CD4-positive, alpha-beta T cell treated with Interleukin-6 at 100 ng/mL for 8 hours (primary cell): ENCODE measurements around the gene DNAJC4.
"Not testable (repeated sequence)": the region's sequence is repeated elsewhere in the genome, so short reads cannot be mapped to it uniquely, and the experiment has no call there.

Experiments used
- DNase-seq: peaks from one replicate; pipeline ENCODE4 v3.0.0-alpha.2; 2020; ENCODE audit warnings: mixed read lengths, low spot score

The DNAJC4 gene

DNA sequence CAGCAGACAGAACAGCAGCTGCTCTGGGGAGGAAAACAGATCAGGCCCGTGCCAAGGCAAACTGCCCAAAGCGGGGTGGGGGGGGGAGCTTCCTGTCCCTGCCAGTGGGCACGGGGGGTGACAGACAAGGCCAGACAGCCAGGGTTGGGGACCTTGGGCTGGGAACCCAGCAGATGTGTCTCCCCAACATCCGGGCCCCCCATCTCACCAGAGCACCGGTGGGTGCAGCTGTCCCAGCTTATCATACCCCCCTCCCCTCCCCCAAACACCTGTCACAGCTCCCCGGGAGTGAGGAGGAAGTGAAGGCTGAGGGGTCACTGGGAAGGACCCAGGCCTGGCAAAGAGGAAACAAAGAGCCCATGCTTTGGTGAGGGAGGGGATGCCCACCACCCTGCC, 15.1 kb downstream of the DNAJC4 start:
- peak; percentile 43 for DNase-seq

DNA sequence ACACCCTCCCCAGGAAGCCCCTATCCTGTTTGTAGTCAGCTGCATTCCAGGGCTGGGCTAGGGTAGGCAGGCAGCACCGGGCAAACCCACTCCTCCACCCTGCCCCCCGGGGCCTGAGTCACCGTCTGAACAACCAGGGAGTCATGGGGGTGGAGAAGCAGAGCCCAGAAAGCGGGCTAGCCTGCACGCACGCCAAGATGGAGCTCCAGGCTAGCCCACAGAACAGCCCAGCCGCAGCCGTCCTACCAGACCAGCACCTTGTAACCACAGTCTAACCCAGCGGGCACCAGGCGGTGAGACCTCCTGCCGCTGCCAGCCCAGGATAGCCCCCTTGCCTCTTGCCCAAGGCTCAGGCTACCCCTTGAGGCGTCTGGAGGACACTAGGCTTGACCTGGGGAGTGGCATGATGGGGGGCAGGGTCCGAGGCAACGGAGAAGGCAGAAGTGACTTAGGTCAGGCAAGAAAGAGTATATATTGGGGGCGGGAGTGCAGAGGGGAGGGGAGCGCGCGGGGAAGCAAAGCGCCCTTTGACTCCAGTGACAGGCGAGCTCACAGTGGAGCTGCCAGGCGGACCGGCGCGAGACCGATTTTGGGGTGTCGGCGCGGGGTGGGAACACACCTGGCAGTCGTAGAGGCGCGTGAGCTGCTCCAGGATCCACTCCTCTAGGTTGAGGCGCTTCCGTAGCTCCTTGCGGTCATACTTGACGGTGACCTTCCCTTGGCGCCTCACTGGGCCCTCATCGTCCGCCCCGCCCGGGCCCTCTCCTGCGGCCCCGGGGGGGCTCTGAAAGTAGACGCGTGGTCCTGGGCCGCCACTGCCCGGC, 15.7 kb downstream of the DNAJC4 start:
- DNase-seq: peak; percentile 74

DNA sequence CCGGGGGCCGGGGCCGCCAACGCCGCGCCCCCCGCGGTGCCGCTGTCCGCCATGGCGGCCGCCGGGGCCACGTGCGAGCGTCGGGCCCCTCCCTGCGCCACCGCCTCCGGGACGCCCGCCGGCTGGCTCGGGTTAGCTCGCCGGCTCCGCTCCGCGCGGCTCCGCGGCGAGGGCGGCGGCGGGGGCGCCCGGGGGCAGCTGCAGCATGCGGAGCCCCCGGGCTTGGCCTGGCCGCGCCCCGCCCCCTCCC, 16.2 kb downstream of the DNAJC4 start:
- DNase-seq: not testable (repeated sequence)

DNA sequence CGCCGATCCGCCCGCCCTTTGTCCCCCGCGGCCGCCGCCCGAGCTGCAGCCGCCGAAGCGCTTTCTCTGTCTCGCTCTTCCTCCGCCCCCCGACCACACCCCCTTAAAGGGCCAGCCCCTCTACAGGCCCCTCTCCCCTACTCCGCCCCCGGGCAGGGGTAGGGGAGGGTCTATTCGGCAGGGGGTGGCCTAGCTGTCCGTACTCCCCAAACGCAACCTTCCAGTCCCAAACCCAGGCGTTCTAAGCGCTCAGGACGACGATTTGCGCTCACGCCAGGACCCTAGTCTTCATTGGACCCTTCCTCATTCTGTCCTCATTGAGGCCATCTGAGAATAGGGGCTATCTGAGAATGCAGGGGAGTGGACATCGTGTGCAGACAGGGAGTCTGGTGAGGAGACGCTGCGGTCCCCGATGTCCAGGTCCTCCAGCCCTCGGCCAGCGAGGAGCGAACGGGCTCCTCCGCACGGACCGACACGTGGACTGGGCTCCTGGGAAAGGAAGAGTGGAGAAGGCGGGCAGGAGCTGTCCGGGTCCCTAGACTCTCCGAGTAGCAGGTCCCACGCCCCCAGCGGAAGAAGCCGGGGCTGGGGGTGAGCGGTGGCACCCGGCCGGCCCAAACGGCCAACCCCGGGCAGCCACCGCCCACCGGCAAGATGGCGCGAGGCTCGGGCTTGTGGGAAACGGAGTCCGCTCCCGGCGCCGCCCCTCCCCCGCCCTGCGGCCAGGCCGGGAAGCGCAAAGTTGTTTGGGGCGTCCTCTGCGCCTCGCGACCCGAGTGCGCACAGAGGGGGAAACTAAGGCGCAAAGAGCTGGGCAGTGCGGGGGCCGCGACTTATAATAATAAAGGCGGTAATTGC, 16.8 kb downstream of the DNAJC4 start, which contains the start of gene PPP1R14B:
PPP1R14B (minus strand) TSS at position 73 of the 858 bp plus-strand sequence. CDS start 270 bp downstream, outside the sequence.
- peak; percentile 76 for DNase-seq

DNA sequence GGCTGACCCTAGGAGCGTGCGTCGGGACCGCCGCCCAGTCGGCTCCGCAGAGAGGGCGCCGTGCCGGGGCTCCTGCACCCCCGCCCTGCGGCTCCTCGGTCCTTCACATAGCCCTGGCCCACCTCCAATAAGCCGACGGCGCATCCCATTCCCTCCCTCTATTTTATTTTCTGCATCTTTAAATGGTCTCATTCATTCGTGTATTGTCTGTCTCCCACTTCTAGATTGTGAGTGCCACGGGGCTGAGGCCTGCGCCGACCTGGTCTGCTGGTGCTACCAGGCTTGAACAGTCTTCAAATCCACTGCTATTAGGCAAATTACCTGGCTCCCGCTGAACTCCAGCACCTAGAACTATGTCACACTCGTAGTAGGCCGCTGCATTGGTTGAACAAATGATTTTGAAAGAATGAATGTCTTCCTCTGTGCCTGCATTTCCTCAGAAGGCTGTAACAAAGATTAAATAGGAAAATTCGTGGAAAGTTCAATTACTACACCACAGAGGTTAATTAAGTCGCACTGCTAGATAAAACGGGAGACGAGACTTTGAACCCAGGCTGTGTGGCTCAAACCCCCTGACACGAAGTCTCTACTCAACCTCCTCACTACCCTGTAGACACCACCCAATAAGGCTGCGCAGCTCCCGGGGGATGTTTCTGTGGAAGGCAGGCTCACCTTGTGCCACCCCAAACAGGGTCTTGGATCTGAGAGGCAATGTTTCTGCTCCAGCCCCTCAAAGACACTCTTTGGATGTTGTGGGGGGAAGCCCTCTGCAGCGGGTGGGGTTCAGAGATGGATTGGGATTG, 17.6 kb downstream of the DNAJC4 start:
- no peak for DNase-seq

DNA sequence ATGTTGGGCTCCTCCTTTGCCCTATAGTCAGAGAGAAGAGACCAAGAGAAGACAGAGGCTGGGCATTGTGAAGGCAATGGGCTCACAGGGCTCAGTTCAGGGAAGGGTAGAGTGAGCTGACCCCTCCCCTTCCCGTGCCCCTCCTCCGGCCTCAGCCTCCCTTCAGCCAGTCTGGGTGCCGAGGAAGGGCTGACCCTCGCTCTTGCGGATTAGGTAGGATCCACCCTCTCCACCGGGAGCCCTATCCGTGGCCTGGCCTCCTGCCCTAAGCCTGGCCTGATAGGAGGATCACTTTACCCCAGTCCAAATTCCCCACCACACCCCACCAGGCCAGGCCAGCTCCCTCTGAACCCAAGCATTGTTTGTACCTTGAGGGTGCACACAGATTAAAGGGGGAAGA, 18.2 kb downstream of the DNAJC4 start:
- DNase-seq: no peak

DNA sequence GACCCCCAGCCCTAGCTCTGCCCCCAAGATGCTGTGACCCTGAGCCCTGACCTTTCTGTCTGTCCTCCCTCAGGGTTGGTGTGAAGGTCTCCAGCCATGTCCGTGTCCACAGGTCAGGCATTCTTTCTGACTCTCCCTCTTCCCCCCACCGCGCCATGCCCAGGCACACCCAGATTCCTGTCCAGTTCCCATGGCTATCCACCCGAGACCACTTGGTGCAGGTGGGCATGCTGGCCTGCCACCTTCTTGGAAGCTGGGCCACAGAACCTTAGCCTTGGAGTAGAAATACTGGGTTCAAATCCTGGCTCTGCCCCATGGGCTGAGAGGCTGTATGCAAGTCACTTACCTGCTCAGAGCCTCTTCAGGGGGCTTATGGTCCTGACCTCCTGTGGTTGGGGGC, 18.7 kb downstream of the DNAJC4 start:
- no peak for DNase-seq

DNA sequence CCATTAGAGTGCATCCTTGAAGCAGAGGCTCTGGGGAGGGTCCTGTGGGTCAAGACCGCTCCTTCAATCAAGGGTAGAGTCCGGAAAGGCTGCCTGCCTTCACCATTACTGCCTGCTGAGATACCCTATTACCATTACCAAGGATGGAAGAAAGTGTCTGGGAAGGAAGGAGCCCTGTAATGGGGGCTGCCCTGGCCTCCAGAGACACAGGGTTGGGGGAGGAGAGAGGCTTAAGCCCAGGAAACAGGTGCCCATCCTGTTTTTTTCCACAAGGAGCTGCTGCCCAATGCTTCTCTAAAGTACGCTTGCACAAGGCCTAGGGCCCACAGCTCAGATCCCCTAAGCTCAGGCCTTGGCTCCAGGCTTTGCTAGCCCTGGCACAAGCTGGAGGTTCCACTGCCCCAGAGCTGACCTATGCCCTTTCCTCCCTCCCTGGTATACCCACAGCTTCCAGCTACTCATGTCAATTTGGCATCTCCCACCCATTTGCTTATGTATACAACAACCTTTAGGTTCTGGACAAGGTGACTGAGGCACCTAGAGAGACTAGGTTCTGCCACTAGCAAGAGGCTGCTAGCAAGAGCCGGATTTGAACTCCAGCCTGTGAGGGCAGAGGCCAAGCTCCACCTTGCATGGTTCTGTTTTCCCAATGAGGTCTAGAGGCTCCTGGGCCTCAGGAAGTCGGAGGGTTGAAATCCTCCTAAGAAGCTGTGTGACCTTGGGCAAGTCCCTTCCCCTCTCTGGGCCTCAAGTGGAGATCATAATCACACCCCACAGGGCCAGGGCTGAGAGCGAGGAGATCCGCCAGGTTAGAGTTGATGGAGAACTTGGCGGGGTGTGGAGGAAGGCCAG, 19.4 kb downstream of the DNAJC4 start:
- DNase-seq: no peak

DNA sequence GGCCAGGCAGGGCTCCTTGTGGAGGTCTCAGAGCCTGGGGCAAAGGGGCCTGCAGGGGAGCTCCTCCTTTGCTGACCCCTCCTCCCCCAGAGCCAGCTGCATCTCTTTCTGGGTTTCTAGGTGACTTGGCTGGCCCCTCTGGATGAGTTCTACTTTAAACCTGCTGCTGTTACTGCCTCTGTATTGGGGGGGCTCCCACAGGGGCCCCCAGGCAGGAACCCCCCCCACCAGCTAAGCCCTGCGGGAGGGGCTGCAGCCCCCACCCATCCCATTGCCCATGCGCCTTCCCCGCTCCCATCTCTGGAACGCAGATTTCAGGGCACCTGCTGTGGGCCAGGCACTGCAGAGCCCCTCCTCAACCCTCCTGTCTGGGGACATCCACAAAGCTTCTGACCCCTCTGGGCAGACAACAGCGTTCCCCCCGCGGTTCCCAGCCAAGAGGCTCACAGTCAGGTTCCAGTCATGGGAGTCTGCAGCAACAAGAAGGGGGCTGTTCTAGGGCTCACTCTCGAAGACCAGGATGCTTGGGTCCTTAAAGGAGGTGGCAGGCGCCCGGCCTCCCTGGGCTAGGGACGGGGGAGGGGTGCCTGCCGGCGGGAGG, 20.2 kb downstream of the DNAJC4 start:
- no peak for DNase-seq

DNA sequence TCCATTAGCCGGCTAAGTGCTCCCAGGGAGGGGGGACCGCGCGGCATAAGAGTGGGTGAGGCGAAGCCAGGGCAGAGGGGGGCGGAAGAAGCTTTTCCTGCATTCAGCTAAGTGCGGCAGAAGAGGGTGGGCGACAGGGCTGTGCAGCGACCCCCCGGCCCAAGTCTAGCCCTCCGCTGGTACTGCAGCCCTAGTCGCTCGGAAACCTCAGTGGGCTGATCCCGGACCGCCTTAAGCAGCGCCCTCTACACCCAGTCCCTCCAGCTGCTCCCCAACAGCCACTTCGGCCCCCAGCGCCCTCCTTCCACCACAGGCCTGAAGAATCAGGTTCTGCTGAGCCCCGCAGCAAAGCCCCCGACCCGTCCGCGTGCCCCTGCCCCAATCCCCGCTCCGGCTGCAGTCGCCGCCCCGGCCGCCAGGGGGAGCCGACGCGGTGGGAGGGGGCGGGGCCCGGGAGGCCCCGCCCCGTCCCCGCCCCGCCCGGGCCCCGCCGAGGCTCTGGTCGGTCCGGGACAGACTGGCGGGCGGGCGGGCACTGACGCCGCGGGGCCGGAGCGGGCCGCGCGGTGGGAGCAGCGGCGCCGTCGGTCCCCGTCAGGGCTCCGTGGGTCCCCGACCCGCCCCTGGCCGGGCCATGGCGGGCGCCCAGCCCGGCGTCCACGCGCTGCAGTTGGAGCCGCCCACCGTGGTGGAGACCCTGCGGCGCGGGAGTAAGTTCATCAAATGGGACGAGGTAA, 20.8 kb downstream of the DNAJC4 start, which contains the start of gene PLCB3:
PLCB3 (plus strand) TSS at position 515 of the 737 bp plus-strand sequence; CDS start at position 635, 120 bp downstream.
- DNase-seq: peak; percentile 48

DNA sequence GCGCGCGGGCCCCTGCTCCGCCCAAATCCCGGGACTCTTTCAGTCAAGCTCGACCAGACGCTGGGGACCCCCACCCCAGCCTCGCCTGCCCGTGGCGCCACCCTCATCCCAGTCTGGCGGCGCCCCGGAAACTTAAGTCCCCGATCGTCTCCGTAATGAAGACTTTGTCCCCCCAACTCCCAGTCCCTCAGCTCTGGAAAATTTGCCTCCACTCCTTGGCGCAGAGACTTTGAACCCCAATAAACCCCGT, 21.3 kb downstream of the DNAJC4 start:
- DNase-seq: no peak

DNA sequence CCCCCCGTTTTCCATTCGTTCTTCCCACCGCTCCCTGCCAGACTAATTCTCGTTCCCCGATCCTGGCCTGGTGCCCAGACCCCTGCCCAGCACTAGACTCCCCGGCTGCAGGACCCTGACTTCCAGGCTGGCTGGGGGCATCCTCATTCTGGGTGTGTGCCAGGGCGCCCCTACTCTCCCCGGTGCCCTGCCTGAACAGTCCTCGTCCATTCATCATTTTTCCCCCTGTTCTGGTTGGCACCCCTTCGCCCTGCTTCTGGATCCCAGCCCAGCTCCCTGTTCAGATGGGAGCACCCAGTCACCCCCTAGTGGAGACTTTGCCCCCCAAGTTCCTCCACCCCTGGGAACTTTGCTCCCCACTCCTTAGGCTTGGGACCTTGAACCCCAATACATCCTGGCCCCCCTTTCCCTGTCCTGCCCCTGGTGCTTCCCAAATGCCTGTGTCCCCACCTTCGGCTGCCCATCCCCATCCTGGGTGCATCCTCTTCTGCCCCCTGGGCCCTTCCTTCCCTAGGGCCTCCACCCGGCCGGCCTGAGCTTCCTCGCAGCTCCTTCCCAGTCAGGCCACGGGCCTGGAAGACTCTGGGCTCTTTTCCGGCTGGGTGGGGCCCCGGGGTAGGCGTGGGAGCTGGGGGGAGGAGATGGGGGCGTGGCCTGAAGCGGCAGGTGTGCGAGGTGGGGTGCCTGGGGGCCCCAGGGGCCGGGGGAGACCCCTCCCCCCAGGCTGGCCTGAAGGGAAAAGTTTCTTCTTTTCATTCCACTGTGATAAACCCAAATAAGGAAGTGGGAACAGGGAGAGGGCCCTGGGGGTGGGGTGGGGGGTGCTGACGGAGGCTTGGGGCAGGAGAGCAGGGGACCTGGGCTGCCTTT, 21.9 kb downstream of the DNAJC4 start:
- DNase-seq: no peak

DNA sequence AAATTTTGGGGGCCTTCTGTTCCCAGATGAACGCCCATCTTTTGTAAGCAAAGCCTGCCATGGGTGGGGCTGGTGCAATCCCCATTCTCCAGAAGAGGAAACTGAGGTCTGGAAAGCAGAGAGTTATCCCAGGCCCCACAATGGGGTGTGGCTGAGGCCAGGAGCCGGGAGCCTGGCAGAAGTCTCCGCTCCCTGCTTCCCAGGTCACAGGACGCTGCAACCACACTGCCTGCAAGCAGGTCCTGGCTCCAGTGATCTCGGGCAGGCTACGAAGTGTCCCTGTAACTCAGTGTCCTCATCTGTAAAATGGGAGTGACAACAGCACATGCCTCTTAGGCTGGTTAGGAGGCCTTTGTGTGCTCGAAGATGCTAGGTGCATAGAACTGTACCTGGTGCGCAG, 22.7 kb downstream of the DNAJC4 start:
- no peak for DNase-seq

DNA sequence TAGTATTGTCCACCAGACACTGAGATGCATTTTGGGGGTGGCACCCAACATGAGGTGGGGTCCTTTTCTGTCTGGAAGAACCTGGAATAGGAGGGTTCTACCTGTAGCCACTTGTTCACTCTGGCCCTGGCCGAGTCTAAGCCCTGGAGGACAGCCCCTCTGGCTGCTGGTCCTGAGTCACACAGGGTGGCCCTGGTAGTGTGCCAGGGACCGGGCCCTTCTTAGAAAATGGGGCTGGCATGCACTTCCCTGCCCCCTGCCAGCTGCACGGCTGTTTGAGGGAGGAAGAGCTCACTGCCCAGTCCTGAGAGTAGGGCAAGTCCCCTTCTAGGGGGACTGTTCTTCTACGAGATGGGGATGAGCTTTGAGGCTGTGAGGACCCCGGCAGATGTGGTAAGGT, 23.1 kb downstream of the DNAJC4 start:
- DNase-seq: no peak

DNA sequence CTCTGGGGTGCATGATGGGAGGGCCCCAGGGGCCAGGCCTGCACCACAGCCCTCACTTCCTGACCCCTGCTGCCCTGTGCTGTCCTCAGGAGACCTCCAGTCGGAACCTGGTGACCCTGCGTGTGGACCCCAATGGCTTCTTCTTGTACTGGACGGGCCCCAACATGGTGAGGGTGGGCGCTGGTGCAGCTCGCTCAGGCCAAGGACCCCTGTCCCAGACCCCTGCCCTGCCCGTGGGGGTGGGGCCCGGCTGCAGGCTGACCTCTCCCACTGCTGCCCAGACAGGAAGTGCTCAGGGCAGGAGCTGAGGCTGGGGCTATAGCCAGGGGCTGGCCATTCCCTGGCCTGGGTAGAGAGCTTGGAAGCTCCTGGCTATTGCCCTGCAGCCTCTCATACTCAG, 24.0 kb downstream of the DNAJC4 start:
- DNase-seq: no peak

DNA sequence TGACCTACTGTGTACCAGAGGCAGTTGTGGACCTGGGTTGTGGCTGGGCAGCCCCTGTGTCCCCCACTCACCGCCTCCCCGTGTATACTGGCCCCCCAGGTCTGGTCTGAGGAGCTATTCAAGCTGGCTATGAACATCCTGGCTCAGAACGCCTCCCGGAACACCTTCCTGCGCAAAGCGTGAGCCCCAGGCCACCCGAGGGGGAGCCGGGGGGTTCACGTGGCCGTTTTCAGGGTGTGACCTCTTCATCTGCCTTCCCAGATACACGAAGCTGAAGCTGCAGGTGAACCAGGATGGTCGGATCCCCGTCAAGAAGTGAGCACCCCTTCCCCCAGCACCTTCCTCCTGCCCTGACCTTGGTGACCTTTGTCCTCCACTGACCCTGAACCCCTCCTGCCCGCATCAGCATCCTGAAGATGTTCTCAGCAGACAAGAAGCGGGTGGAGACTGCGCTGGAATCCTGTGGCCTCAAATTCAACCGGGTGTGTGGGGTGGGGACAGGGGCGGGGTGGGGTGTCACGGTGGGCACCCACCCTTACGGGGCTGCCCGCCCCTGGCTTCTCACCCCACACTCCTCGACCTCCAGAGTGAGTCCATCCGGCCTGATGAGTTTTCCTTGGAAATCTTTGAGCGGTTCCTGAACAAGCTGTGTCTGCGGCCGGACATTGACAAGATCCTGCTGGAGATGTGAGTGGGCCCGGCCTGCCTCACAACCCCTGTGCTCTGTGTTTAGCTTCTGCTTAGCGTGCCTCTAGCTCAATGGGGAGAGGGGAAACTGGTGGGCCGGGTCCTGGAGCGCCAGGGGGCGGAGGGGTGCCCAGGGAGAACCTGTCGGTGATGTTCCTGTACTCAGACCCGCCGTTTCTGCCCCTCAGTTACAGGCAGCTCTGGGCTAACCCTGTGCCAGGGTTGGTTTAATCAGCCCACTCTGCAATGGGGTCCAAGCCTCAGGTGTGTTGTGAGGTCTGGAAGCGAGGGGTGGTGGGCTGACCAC, 25.1 kb downstream of the DNAJC4 start:
- no peak for DNase-seq

DNA sequence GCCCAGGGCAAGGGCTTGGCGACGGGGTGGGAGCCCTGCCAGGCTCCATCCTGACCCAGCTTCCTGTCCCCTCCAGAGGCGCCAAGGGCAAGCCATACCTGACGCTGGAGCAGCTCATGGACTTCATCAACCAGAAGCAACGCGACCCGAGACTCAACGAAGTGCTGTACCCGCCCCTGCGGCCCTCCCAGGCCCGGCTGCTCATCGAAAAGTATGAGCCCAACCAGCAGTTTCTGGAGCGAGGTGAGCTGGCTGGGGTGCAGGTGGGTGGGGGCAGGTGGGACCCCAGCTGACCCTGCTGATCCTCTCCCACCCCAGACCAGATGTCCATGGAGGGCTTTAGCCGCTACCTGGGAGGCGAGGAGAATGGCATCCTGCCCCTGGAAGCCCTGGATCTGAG, 26.0 kb downstream of the DNAJC4 start:
- DNase-seq: no peak

DNA sequence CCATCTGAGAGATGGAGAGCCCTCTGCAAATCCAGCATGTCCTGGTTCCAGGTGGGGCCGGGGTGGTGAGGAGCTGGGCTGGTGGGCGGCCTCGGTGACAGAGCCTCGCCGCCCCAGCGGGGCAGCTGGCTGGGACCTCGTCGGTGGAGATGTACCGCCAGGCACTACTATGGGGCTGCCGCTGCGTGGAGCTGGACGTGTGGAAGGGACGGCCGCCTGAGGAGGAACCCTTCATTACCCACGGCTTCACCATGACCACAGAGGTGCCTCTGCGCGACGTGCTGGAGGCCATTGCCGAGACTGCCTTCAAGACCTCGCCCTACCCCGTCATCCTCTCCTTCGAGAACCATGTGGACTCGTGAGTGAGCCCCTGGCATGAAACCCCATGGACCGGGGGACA, 28.0 kb downstream of the DNAJC4 start:
- no peak for DNase-seq
